Suprapubic skin (tissue), 4 donors: ENCODE data around the gene TNS3. TPM values are rescaled to one million over a fixed set of nuclear protein-coding genes. Genes with fewer than 3 reads are reported as not detected.

Experiments used
- DNase-seq, 2 donors: peaks; one replicate each; pipeline ENCODE4 v3.0.0-alpha.2; 2019; ENCODE audit warnings: low spot score in 2 of 2
- H3K27ac ChIP-seq: fragments of 200-600 bp; sonication (generic); one replicate; pipeline ENCODE4 v1.5.1; 2019
- H3K27me3 ChIP-seq: fragments of 200-600 bp; sonication (generic); one replicate; pipeline ENCODE4 v1.5.1; 2019
- H3K36me3 ChIP-seq: fragments of 200-600 bp; sonication (generic); one replicate; pipeline ENCODE4 v1.5.1; 2019
- H3K4me1 ChIP-seq: fragments of 200-600 bp; sonication (generic); one replicate; pipeline ENCODE4 v1.5.1; 2019
- H3K4me3 ChIP-seq: fragments of 200-600 bp; sonication (generic); one replicate; pipeline ENCODE4 v1.5.1; 2019; ENCODE audit warnings: mild to moderate bottlenecking
- H3K9me3 ChIP-seq: fragments of 200-600 bp; sonication (generic); one replicate; pipeline ENCODE4 v1.5.1; 2019
- EP300 ChIP-seq: sonication (generic); formaldehyde crosslinking; IDR thresholded peaks from one replicate; pipeline ENCODE4 v1.6.1; 2017; ENCODE audit warnings: antibody characterized with exemption
- POLR2A ChIP-seq, 2 donors: fragments of 450-650 bp; IDR thresholded peaks; one replicate each; pipeline ENCODE4 v1.6.1; 2017; ENCODE audit warnings: antibody characterized with exemption in 2 of 2, mild to moderate bottlenecking in 2 of 2, moderate library complexity in 2 of 2
- POLR2AphosphoS5 ChIP-seq, 3 donors: sonication (generic); formaldehyde crosslinking; IDR thresholded peaks; one replicate each; pipeline ENCODE4 v1.6.1; 2017; ENCODE audit warnings: antibody characterized with exemption in 3 of 3
- WGBS: methylation state at CpG from one replicate; pipeline ENCODE4 v1.1.5; 2018; 5-methylcytosine and 5-hydroxymethylcytosine counted together
- total RNA-seq, 4 donors: library from RNA; depleted of rRNA; stranded (reverse); fragments of >200 nt; gene quantifications; one replicate each; pipeline ENCODE4 v1.1.0, GENCODE V29; 2016
- TF ChIP-seq, protein P1 (sequence below), 2 donors: fragments of 200-600 bp in 1 of 2; fragments of 450-650 bp in 1 of 2; sonication (generic) in 1 of 2; IDR thresholded peaks; one replicate each; pipeline ENCODE4 v1.5.1; 2016 to 2019; ENCODE audit warnings: antibody characterized with exemption in 2 of 2, mild to moderate bottlenecking in 1 of 2, moderate library complexity in 1 of 2

The TNS3 gene
- total RNA-seq, 4 donors from 2014 or later, result 14.3 to 53.0 (median 31.9) TPM

DNA sequence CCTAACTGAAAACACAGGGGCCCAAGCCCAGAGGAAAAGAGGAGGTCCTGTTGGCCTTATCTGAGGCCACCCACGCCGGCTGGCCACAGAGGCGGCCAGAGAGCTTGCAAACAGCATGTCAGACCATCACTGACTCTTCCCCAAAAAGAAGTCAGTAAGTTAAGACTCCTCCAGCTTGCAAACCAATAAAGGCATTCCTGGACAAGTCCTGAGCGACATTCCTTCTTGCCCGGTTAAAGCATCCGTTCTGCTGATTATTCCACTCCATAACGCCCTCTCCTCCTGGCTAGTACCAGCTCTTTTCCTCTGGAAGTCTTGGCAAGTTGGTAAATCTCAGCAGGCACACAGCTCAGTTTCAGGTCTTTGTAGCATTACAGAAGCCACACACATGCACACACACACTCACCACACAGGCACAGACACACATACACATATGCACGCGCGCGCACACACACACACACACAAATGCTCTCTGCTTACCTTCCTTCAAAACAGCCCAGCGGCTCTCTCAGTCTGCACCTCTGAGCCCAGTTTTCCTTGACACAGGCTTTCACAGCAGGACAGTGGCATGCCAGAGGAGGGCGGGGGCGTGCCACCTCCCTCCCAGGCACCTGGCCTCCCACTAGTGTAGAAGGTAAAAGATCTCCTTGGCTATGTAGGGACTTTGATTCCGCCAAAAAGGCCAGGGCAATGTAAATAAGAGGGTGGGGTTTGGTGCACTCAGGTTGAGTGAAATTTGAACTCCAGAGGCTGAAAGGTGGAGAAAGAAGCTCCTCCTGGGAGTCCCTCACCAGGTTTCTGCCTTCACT lies 201.4 kb downstream of the TNS3 start:
- peak in 1 of 2 donors; percentile 43 for DNase-seq
- Histone ChIP-seq H3K4me3 (peak overlapping the region; percentile 29), H3K4me1 (peaks cover 15% of the 10 kb centered on the region), H3K27me3 (no peaks in the 10 kb centered on the region), H3K27ac (peak overlapping the region; percentile 43), H3K36me3 (no peaks in the 10 kb centered on the region), H3K9me3 (no peaks in the 10 kb centered on the region)
- WGBS, result 78% methylated on average over 15 of the region's 15 CpGs
- TF ChIP-seq, protein P1, sequence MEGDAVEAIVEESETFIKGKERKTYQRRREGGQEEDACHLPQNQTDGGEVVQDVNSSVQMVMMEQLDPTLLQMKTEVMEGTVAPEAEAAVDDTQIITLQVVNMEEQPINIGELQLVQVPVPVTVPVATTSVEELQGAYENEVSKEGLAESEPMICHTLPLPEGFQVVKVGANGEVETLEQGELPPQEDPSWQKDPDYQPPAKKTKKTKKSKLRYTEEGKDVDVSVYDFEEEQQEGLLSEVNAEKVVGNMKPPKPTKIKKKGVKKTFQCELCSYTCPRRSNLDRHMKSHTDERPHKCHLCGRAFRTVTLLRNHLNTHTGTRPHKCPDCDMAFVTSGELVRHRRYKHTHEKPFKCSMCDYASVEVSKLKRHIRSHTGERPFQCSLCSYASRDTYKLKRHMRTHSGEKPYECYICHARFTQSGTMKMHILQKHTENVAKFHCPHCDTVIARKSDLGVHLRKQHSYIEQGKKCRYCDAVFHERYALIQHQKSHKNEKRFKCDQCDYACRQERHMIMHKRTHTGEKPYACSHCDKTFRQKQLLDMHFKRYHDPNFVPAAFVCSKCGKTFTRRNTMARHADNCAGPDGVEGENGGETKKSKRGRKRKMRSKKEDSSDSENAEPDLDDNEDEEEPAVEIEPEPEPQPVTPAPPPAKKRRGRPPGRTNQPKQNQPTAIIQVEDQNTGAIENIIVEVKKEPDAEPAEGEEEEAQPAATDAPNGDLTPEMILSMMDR (IDR thresholded peaks at IDR 0.05), result no peak
- no peak for TF ChIP-seq EP300
- no peak for TF ChIP-seq POLR2A (IDR thresholded peaks at IDR 0.05)
- no peak for TF ChIP-seq POLR2AphosphoS5 (IDR thresholded peaks at IDR 0.05)

DNA sequence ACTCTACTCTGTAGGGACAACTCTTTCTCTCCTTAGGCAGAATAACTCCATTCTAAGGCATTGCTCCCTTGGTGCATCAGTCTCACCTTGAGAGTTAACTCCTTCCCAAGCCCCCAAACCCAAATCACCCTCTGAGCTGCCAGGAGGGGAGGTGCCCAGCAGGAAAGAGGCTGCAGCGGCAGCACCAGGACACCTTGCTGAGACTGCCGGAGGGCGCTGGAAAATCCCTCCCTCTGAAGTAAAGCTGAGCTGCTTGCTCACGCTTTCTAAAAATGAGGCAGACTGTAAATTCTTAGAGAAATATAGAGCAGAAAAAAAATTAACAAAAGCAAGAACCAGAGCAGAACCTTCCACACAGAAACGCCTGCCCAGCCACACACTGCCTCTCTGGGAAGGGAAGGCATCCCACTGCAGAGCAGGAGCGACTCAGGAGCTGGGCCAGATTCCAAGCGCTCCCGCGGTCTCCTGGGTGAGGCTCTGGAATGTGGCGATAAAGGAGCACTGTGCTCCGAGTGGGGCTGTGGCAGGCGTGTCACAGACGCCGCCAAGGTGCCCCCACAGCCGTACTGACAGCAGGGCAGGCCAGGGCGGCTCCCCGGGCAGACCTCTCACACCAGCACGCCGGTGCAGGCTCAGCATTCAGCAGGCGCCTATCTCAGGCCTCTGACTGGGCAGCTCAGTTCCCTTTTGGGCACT lies 202.1 kb downstream of the TNS3 start:
- H3K36me3 ChIP-seq, result no peaks in the 10 kb centered on the region
- peak in 1 of 2 donors; percentile 64 for DNase-seq
- peak overlapping the region; percentile 29 for H3K4me3 ChIP-seq
- H3K27me3 ChIP-seq, result no peaks in the 10 kb centered on the region
- 47% methylated on average over 10 of the region's 20 CpGs for WGBS
- H3K4me1 ChIP-seq, result peaks cover 20% of the 10 kb centered on the region
- H3K9me3 ChIP-seq, result no peaks in the 10 kb centered on the region
- H3K27ac ChIP-seq, result peak overlapping the region; percentile 43
- TF ChIP-seq POLR2AphosphoS5 (IDR thresholded peaks at IDR 0.05), result no peak
- TF ChIP-seq, protein P1 (IDR thresholded peaks at IDR 0.05), result no peak
- TF ChIP-seq POLR2A (IDR thresholded peaks at IDR 0.05), result no peak
- no peak for TF ChIP-seq EP300

GRCh38 chr7:47378728-47379395 lies 203.0 kb downstream of the TNS3 start:
- Histone ChIP-seq H3K36me3 (no peaks in the 10 kb centered on the region), H3K4me3 (no peak overlapping the region), H3K4me1 (peaks cover 20% of the 10 kb centered on the region), H3K27me3 (no peaks in the 10 kb centered on the region), H3K27ac (no peak overlapping the region), H3K9me3 (no peaks in the 10 kb centered on the region)
- TF ChIP-seq, protein P1 (IDR thresholded peaks at IDR 0.05), result no peak
- no peak for TF ChIP-seq EP300
- no peak for TF ChIP-seq POLR2A (IDR thresholded peaks at IDR 0.05)
- no peak for TF ChIP-seq POLR2AphosphoS5 (IDR thresholded peaks at IDR 0.05)
- peak in 1 of 2 donors; percentile 48 for DNase-seq
- 70% methylated on average over 11 of the region's 11 CpGs for WGBS

DNA sequence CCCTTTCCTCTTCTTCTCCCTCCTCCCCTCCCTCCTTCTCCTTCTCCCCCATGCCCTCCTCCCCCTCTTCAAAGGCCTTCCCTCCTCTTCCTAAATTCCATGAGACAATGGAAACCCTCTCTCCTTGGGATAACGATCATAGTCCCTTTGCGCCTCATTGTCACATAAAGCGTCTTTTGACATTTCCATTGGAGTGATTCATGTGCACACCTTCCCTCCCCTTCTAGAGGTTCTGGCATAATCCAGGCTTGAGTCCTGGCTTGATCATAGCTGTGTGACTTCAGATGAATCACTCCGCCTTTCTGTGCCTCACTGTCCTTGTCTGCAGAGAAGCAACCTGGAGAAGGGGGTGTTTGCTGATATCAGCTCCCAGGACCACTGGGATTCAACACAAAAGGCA lies 204.2 kb downstream of the TNS3 start:
- no peak for DNase-seq
- TF ChIP-seq POLR2A (IDR thresholded peaks at IDR 0.05), result no peak
- TF ChIP-seq POLR2AphosphoS5 (IDR thresholded peaks at IDR 0.05), result no peak
- no peak for TF ChIP-seq EP300
- TF ChIP-seq, protein P1 (IDR thresholded peaks at IDR 0.05), result no peak
- WGBS, result 72% methylated on average over 4 of the region's 4 CpGs
- Histone ChIP-seq H3K27ac (no peak overlapping the region), H3K9me3 (no peaks in the 10 kb centered on the region), H3K4me1 (peaks cover 20% of the 10 kb centered on the region), H3K27me3 (no peaks in the 10 kb centered on the region), H3K4me3 (no peak overlapping the region), H3K36me3 (no peaks in the 10 kb centered on the region)
